GM10847 (cell line): ENCODE measurements around the gene NEK7.

Experiments
- POLR2A ChIP-seq: IDR thresholded peaks from 2 replicates; pipeline ENCODE4 v1.6.1; 2011; ENCODE audit not compliant: insufficient read length; ENCODE audit errors: extremely low read depth

The NEK7 gene

GRCh38 chr1:198298640-198299039 lies 141.8 kb downstream of the NEK7 start:
- TF ChIP-seq POLR2A: no peak

GRCh38 chr1:198300451-198300850 lies 143.7 kb downstream of the NEK7 start:
- no peak for TF ChIP-seq POLR2A

- TF ChIP-seq POLR2A: no peak
Observed at GRCh38 chr1:198304431-198304830, 147.6 kb downstream of the NEK7 start.

GRCh38 chr1:198316546-198317100 lies 159.8 kb downstream of the NEK7 start:
- no peak for TF ChIP-seq POLR2A

- TF ChIP-seq POLR2A: no peak
Observed at GRCh38 chr1:198318085-198318484, 161.3 kb downstream of the NEK7 start.

DNA sequence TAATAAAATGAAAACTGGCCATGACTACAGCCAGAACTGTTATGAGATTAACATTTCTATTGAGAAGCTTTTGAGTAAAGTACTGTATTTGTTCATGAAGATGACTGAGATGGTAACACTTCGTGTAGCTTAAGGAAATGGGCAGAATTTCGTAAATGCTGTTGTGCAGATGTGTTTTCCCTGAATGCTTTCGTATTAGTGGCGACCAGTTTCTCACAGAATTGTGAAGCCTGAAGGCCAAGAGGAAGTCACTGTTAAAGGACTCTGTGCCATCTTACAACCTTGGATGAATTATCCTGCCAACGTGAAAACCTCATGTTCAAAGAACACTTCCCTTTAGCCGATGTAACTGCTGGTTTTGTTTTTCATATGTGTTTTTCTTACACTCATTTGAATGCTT lies 164.0 kb downstream of the NEK7 start:
- no peak for TF ChIP-seq POLR2A

DNA sequence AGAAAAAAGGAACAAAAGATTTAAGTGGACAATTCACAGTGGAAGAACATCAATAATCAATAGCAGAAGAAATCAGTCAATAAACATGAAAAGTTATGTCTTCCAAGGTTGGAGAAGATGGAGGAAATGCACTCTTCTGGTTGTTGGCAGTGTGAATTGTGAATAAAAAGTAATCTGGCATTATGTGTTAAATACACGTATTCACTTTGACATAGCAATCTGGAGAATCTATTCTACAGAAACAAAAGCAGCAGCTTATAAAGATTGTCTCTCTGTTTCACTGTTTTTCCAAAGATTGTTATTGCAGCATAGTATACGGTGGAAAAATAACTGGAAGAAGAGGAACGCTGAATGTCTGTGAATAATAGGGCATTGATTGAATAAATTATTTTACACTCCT lies 169.4 kb downstream of the NEK7 start:
- TF ChIP-seq POLR2A: no peak

- no peak for TF ChIP-seq POLR2A
Observed at GRCh38 chr1:198326915-198327314, 170.1 kb downstream of the NEK7 start.

DNA sequence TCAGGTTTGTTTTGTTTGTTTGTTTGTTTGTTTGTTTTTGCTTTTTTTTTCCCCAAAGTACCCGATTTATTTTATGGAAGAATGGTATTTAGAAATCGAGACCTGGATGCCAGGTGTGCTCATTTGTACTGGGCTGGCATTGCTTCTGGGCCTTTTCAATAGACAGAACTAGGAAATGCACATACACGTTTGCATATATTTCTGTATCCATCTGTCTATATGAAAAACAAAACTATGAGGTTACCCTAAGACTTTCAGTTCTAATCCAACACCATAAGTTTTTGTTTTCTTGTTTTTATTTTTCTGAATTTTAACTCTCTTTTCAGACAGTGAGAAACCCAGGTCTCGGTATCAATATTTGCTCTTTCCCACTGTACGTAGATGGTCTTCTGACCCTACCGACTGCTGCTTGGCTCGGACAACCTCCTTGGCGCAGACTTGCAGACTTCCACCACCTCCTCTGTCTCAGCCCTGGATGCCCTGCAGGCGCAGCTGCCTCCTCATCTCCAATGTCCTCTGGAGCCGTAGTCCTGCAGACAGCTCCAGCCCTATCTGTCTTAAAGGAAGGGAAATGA lies 171.7 kb downstream of the NEK7 start:
- TF ChIP-seq POLR2A: no peak

- no peak for TF ChIP-seq POLR2A
Observed at GRCh38 chr1:198330982-198331615, 174.3 kb downstream of the NEK7 start.

DNA sequence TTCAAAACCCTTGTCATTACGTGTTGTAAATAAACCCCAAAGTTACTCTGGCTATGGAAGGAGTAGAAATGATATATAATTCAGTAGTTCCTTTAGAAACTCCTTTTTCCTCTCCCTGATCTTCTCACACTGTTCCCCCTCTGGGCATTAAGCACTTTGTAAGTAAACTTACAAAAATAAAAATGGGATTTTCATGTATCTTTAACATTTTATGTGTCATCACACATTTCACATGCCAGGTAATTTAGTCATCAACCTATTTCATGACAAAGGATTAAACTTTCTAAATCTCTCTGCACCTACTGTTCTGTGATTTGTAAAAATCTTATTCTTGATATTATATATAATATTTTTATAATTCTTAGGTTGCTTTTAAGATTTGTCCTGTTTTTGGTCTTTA lies 176.9 kb downstream of the NEK7 start:
- TF ChIP-seq POLR2A: no peak

- TF ChIP-seq POLR2A: no peak
Observed at GRCh38 chr1:198335663-198336062, 178.9 kb downstream of the NEK7 start.

- no peak for TF ChIP-seq POLR2A
Observed at GRCh38 chr1:198337886-198338285, 181.1 kb downstream of the NEK7 start.

- TF ChIP-seq POLR2A: no peak
Observed at GRCh38 chr1:198340139-198340538, 183.3 kb downstream of the NEK7 start.

GRCh38 chr1:198346178-198346577 lies 189.4 kb downstream of the NEK7 start:
- no peak for TF ChIP-seq POLR2A

- TF ChIP-seq POLR2A: no peak
Observed at GRCh38 chr1:198350456-198350855, 193.7 kb downstream of the NEK7 start.
